ENCODE results near the gene MTMR1. TPM values are rescaled to one million over a fixed set of nuclear protein-coding genes. Genes with fewer than 3 reads are reported as not detected.
A peak's percentile ranks its signal among the peaks of the same experiment; 100 is the strongest.

The MTMR1 gene
- total RNA-seq = 34.6 TPM

DNA sequence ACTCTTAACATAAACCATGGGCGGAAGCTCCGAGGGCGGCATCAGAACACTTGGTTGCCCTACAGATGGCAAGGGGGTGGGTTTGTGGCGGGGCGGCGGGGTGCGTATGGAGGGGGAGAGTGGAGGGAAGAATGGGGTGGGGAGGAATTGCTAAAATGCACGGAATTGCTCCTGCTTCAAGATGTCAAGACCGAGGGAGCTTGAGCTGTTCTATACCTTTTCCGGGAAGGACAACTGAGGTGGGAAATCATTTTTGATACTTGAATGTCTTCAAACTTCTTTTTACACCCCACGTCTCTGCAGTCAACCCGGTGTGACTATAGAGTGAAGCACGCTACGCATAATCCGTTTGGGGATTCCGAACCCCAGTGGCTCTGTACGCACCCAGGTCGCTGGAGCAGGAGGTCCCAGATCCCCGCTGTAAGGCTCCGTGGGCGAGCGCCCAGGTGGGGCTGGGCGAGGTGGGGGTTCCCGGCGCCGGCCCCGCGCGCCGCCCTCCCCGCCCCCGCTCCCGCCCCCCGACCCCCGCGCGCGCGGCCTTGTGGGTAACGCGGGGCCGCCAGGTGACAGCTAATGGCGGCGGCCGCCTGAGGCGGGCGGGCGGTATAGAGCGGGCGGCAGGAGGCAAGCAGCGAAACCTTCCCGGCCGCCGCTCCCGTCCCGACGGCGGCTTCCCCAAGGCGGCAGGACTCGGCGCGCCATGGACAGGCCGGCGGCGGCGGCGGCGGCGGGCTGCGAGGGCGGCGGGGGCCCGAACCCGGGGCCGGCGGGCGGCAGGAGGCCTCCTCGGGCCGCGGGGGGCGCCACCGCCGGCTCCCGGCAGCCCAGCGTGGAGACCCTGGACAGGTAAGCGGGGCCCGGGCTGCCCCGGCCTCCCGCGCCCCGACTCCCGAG lies at the start of gene MTMR1:
TSS of gene MTMR1 (plus strand) at position 566 of the 894 bp plus-strand sequence. CDS start at position 701, 135 bp downstream.
- DNase-seq (ENCODE audit: low spot score in 2 of 2) = peak; percentile 72 to 84
- FAIRE-seq = no peak

DNA sequence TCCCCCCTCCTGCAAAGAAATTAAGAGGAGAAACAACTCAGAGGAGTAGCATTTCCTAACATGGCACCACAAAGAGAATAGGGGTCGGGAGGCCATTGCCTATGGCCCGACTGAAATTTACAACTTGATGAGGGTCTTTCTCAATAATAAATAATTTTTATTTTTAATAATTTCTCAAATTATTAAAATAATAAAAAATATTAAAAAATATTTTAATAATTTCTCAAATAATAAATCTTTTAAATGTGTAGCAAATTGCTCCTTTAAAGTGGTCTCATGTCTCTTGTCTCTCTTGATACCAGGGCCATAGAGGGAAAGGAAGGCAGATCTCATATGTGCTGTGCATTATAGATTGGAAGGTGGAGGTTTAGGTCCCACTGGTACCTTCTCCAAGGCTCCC lies 49.2 kb upstream of the MTMR1 start:
- peak; percentile 64 for FAIRE-seq
- DNase-seq (ENCODE audit: low spot score in 2 of 2) = no peak

DNA sequence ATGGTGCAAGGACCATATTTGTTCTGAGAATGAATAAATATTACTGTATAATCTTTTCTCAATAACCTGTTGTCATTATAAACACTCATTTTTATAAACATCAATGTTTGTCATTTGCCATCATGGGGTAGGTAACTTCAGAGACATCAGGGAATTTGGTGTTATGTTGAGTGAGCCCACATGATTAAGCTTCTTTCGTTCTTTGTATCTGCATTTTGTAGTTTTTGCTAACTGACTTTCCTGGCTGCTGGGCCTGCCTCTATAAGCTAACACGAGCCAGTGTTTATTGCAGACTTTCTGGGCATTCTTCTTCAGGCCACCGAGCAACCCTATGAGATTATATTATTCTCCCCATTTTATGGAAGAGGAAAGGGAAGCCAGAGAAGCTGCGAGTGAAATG lies 48.8 kb upstream of the MTMR1 start:
- FAIRE-seq = no peak

DNA sequence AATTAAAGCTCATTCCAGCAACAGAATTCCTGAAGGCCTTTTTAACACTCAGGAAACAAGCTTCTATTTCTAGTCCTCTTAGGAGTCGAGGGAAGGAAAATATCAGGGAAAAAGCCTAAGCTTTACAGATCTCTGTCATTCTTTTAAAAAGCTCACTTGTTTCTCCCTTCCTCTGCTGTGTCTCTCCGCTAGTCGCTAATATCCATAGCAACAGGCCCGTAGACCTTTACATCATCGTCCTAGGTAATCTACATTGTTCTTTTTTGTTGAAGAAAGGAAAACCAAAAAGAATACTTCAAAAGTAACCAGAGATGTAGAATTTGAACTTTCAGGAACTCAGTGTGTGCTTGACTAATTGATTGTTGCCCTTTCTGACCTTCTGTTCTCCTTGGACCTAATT lies 45.9 kb upstream of the MTMR1 start:
- FAIRE-seq (no peak), DNase-seq (ENCODE audit: low spot score in 2 of 2) (no peak)

More for the DNA sequence above, 48.8 kb upstream of the MTMR1 start:
- DNase-seq (ENCODE audit: low spot score in 2 of 2) = no peak

DNA sequence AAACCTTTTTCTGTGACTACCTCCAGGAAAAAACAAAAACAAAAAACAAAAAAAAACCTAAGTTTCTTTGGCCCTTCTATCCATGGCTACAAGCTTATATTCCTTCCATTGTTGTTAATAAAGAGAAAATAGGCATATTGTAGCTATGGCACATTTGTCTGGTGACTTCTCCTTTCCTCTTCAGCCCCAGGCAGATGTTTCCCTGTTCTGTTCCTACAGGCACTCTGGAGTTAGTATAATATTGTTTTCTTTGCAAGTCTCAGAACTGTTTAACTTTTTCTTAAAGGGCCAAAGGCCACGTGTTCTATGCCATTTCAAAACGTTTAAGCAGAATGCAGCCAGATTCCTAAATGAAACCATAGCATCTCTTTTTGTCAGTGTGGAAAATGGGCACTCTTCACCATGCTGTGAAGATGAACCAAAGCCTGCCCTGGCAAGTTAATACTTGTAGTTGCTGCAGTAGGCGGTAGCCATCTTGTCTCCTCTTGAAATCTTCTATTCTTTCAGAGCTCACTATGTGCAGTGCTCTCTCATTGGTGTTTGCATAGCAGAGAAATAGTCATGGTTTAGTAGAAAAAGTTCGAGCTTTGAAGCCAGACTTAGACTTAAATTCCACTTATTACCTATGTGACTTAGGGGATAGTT lies 44.8 kb upstream of the MTMR1 start:
- FAIRE-seq = no peak
- no peak for DNase-seq (ENCODE audit: low spot score in 2 of 2)

DNA sequence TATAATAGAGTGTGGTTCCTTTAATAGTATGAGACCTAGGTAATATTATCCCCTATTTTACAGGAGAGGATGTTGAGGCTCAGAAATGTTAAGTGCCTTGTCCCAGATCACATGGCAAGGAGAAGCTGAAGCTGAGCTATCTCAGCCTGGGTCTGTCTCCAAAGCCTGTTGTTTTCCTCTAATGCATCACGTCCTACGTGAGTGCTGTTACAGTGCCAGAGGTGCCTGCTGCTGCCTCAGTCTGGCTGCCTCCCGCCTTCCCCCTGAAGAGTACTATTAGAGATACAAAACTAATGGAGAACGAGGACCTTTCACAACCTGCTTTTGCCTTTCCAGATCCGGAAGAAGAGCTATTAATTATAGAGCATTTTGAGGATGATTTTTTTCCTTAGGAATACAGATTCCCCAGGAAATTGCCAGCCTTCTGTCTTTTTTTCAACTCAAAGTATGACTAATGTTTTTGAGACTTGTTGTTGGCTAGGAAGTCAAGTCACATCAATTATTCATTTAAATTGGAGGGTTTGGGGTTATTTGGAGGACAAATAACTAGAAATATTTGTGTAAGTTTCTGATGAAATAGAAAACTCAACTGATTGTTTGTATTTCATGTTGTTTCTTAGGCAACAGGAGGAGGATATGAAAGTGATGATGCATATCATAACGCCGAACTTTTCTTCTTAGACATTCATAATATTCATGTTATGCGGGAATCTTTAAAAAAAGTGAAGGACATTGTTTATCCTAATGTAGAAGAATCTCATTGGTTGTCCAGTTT lies 43.9 kb upstream of the MTMR1 start:
- no peak for FAIRE-seq
- no peak for DNase-seq (ENCODE audit: low spot score in 2 of 2)

DNA sequence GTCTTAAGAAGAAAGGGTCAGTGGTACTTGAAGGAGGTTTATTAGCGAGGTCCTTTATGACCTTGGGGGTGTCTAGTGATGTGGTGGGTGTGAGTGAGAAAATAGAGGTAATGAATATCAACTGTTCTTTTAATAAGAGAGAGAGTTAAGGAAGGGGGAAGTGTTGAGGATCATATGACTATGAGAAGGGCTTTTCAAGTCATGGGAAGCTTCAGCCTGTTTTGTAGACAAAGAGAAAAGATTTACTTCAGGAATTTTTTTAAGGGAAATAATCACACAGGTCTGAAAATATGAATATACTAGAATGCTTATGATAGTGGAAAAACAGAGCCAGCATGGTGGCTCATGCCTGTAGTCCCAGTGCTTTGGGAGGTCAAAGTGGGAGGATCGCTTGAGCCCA lies 41.3 kb upstream of the MTMR1 start:
- FAIRE-seq = no peak
- DNase-seq (ENCODE audit: low spot score in 2 of 2) = no peak

DNA sequence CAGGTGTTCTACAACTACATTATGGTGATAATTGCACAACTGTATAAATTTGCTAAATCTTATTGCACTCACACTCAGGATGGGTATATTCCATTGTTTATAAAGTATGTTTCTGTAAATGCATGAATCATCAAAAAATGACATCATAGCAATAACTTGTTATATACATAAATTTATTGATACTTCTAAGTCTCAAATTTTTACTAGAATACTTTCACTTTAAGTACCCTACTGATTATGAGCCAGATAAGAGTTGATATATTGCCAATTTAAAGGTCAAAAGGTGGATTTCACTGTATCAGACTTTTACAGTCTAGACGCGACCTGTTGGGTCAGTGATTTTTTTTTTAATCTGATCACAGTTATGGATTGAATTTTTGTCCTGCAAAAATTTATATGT lies 37.4 kb upstream of the MTMR1 start:
- DNase-seq (ENCODE audit: low spot score in 2 of 2) (no peak), FAIRE-seq (no peak)

DNA sequence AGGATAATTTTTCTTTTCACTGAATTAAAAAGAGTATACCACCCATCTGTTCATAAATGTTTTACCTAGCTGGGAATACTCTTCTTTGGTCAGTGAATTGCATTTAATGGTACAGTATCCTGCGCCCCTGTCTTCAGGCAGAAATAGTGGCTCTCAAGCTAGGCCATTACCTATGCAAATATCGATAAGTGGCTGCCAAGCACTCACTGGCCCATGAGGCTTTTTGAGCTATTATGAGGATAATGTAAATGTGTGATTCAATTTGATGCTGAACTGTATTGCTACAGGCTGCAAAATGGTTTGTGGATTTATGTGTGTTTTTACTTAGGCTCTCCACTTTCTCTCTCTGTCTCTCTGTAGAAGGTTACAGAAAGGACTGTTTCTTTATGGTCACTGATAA lies 30.1 kb upstream of the MTMR1 start:
- DNase-seq (ENCODE audit: low spot score in 2 of 2) = no peak
- no peak for FAIRE-seq

DNA sequence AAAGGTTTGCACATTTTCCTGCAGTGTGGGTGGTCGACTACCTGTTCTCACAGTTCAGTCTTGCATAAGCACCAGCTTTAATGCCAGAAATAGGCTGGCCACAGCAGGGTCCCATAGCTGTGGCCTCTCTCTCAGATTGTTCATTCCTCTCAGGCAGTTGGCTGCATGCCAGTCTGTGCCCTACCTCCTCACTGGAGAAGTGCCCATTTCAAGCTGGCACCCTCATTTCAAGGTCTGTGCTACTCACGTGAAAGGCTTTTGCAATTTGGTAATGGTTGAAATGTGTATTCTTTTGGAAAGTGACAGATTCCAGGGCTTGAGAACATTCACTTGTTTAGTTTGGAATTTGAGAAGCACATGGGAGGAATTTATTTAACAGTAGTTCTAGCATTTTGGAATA lies 28.9 kb upstream of the MTMR1 start:
- FAIRE-seq (no peak), DNase-seq (ENCODE audit: low spot score in 2 of 2) (no peak)

DNA sequence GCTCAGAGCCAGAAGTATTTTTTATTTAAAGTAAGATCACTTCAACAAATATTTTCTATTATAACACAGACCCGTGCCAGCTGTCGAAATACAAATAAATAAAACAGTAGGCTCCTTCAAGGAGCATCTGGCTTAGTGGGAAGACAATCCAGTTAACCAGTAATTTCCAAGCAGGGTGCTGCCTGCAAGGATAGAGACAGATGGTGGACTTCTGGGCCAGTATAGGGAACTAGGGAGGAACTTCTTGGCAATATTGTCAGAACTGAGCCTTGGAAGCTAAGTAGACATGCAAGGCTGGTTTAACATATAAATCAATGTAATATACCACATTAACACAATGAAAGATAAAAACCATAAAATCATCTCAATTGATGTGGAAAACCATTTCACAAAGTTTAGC lies 17.0 kb upstream of the MTMR1 start:
- no peak for DNase-seq (ENCODE audit: low spot score in 2 of 2)
- FAIRE-seq = no peak

DNA sequence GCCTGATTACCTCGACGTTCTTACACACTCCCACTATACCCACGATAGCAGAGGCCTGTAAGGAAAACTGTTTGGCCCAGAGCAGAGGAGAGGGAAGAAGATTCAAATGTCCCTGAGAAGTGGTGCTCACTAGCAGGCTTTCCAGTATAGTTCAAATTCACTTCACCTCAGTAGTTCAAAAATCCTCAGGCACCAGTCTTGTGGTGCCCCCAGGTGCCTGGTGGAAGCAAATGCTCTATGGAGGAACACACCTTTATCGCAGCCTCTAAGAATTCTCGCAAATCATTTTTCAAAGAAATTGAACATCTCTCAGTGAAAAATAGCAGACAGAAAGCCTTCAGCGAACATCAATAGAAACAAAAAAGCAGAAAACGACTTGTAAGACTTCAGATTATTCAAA lies 12.2 kb upstream of the MTMR1 start:
- no peak for FAIRE-seq
- DNase-seq (ENCODE audit: low spot score in 2 of 2) = no peak

DNA sequence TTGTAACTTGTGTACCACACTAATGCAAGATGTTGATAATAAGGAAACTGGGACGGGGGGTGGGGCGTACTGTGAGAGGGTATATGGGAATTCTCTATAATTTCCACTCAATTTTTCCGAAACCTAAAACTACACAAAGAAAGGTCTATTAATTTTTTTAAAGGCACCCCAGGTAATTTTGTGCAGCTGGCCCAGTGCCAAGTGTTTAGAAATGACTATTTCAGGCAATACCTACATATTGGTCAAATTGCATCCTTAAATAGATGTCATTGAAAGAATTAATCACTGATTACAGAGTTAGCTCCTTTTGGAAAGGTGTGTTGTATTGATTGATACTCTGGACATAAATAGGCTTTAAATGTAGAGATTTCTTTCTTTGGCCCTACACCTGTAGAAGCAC lies 10.1 kb upstream of the MTMR1 start:
- DNase-seq (ENCODE audit: low spot score in 2 of 2) = no peak
- FAIRE-seq = no peak

DNA sequence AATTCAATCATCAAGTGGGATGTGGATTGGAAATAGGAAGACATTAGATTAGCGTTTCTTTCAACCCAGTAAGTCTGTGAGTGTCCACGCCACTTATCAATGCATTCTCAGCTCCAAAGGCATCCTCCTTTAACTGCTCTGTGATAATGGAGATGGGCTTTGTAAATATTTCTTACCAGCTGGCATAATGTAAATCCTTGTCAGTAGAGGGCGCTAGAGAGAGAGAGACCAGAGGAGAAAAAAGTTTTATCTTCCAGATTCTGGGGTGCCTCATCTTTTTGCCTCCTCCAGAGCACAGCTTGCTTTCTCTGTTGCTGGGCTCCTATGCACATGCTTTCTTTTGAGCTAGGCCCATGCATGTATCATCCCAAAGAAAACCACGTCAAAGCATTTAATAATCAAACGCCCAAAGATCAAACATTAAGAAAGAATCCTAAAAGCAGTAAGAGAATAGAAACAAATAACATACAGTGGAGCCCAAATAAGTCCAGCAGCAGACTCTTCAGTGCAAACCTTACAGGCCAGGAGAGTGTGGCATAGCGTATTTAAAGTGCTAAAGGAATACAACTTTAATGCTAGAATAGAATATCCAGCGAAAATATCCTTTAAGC lies 9.6 kb upstream of the MTMR1 start:
- DNase-seq (ENCODE audit: low spot score in 2 of 2) (no peak), FAIRE-seq (no peak)

DNA sequence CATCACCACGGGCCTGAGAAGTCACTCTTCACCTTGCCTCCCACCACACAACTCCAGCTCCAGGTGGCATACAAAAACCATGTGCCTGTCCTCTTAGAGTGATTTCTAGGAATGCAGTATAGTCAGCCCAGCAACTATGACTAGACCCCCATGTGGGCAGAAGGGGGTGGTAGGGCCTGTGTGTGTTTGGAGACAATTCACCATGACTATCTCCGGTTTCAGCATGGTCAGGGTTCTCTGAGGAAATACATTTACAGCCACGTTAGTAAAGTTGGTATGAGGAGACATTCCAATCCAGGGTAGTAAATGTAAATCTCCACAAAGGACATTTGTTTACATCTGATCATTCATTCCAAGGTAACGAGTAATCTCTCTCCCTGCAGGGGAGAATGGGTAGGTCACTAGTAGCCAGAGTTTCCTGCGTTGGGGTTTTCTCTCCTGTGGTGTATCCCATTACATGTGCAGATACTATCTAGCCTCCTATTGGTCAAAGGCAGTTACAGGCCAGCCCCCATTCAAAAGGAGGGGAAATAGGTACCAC lies 4.2 kb upstream of the MTMR1 start:
- FAIRE-seq = no peak

DNA sequence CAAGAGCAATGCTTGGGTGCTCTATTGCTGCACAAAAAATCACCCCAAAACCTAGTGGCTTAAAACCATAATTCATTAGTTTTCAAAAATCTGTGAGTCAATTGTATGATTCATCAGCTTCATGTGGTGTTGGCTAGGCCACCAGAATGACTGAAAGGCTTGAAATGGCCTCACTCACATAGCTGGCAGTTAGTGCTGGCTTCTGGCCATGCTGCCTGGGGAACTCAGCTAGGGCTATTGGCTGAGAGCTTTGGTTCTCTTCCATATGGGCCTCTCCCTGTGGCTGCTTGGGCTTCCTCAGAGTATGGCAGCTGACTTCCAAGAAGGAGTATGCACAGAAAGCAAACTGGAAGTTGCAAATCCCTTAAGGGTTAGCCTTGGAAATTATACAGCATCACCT lies 3.1 kb upstream of the MTMR1 start:
- DNase-seq (ENCODE audit: low spot score in 2 of 2) (no peak), FAIRE-seq (no peak)

More for the DNA sequence above, 4.2 kb upstream of the MTMR1 start:
- DNase-seq (ENCODE audit: low spot score in 2 of 2) = no peak

DNA sequence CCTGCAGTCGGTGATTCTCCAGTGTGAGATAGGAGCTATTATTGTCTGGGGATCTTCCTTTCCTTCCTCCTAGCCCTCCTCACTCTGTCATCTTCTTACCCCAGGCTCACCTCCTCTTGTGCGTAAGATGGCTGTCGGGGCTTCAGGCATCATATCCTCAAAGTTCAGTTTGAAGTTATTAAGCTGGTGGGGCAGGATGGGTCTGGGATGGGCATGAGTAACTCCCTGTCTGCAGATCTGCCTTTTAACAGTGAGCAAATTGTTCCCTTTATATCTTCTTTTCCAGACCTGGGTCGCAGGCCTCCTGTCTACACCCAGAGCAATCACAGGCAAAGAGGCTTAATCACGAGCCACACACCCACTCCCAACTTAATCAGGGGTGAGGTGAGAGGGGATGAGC lies 900 bp upstream of the MTMR1 start:
- DNase-seq (ENCODE audit: low spot score in 2 of 2) (no peak), FAIRE-seq (no peak)

DNA sequence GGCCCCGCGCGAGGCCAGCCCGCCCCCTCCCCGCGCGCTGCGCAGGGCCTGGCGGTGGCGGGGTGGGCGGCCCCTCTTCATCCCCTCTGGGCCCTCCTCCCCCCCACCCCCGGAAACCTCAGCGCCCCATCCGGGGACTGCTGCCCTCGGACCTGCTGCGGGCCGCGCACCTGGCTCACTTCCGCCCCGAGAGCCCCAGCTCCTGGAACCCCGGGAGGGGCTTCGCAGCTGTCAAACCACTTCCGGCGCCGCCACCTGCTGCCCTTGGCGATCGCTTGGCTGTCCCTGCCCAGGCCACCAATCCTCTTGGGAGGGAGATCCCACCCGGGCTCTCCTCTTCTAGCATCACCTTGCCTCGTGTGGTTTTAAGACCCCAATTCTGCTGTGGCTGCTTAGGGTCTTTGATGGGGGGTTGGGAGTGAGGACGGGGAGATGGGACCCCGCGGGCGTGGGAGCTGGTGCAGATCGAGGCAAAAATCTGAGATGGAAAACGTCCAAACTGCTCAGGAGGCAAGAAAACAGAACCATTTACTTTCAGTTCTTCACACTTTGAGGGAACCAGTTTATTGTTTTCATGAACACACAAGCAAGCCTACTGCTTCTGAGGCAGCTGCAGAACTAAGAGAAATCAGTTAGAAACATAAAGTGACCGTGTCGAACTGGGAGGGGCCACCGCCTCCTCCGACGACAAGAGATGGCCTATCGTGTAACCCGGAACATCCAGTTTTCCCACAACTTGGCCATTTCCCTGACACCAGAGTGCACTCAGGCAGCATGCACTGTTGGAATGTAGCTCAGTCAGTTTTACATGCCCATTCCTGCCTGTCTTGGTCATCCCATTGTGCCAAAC lies 754 bp downstream of the MTMR1 start:
- DNase-seq (ENCODE audit: low spot score in 2 of 2) = peak; percentile 38 to 42

DNA sequence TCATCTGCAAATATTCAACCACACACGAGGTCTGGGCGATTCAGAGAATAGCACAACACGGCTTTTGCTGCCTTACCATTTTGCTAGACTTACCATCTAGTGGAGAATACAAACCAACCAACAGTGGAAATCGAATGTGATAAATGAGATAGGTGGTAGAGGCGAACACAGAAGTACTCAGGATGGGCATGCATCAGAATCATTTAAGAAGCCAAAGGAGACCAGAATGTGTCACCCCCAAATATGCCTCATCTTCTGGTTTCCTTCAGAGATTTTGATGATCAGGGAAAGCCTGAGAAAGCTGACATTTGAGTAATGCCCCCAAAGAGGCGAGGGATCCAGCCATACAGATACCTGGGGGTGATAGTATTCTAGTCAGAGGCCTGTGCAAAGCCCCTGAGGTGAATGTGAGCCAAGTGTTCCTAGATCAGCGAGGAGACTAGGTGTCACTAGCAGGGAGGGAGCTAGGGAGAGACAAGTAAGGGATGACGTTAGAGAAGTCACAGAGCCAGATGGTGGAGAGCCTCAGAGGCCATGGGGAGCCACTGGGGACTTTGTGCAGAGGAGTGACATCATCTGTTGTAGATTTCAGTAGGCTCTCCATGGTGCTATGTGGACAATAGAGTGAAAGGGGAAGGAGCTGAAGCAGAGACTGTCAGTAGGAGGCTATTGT lies 1.7 kb downstream of the MTMR1 start:
- no peak for DNase-seq (ENCODE audit: low spot score in 2 of 2)
- FAIRE-seq = no peak

More for the DNA sequence above, 754 bp downstream of the MTMR1 start:
- no peak for FAIRE-seq

All from frontal cortex (tissue), 4 donors.